GM11168 (cell line): Measurements from ENCODE around the gene KLHL29.

Source experiments
- in situ Hi-C: fragments of 300-500 bp; cut with MboI; formaldehyde crosslinking; loops from one replicate; pipeline ENCODE4 v1.12.0; 2022; ENCODE audit warnings: low sequenced_read_pairs; ENCODE audit not compliant: unreplicated experiment

Gene KLHL29

GRCh38 chr2:23635442-23636340 is 250.7 kb downstream of the KLHL29 start:
- in situ Hi-C loops, result no loop called here

- in situ Hi-C loops, result no loop called here
Measured at GRCh38 chr2:23636426-23636825, 251.4 kb downstream of the KLHL29 start.

- in situ Hi-C loops, result no loop called here
Measured at GRCh38 chr2:23637011-23637778, 252.2 kb downstream of the KLHL29 start.

GRCh38 chr2:23639406-23639982 is 254.5 kb downstream of the KLHL29 start:
- in situ Hi-C loops, result no loop called here

GRCh38 chr2:23640711-23641110 is 255.7 kb downstream of the KLHL29 start:
- in situ Hi-C loops, result no loop called here

- in situ Hi-C loops, result no loop called here
Measured at GRCh38 chr2:23642516-23642915, 257.5 kb downstream of the KLHL29 start.

- in situ Hi-C loops, result no loop called here
Measured at GRCh38 chr2:23645230-23645808, 260.3 kb downstream of the KLHL29 start.

GRCh38 chr2:23647563-23647962 is 262.6 kb downstream of the KLHL29 start:
- in situ Hi-C loops, result no loop called here

- in situ Hi-C loops, result no loop called here
Measured at GRCh38 chr2:23649303-23649702, 264.3 kb downstream of the KLHL29 start.

GRCh38 chr2:23649819-23650218 is 264.8 kb downstream of the KLHL29 start:
- in situ Hi-C loops, result no loop called here

GRCh38 chr2:23651187-23652080 is 266.5 kb downstream of the KLHL29 start:
- in situ Hi-C loops, result no loop called here

- in situ Hi-C loops, result no loop called here
Measured at GRCh38 chr2:23653326-23653725, 268.3 kb downstream of the KLHL29 start.

- in situ Hi-C loops, result no loop called here
Measured at GRCh38 chr2:23654756-23655155, 269.8 kb downstream of the KLHL29 start.

GRCh38 chr2:23655934-23656596 is 271.1 kb downstream of the KLHL29 start:
- in situ Hi-C loops, result no loop called here

- in situ Hi-C loops, result no loop called here
Measured at GRCh38 chr2:23656597-23656973, 271.6 kb downstream of the KLHL29 start.

GRCh38 chr2:23657371-23657770 is 272.4 kb downstream of the KLHL29 start:
- in situ Hi-C loops, result no loop called here

- in situ Hi-C loops, result no loop called here
Measured at GRCh38 chr2:23657934-23658333, 273.0 kb downstream of the KLHL29 start.

GRCh38 chr2:23658466-23658942 is 273.5 kb downstream of the KLHL29 start:
- in situ Hi-C loops, result no loop called here

GRCh38 chr2:23659328-23659727 is 274.3 kb downstream of the KLHL29 start:
- in situ Hi-C loops, result no loop called here
